ENCODE measurements around the gene TLE1.

TLE1 gene

DNA sequence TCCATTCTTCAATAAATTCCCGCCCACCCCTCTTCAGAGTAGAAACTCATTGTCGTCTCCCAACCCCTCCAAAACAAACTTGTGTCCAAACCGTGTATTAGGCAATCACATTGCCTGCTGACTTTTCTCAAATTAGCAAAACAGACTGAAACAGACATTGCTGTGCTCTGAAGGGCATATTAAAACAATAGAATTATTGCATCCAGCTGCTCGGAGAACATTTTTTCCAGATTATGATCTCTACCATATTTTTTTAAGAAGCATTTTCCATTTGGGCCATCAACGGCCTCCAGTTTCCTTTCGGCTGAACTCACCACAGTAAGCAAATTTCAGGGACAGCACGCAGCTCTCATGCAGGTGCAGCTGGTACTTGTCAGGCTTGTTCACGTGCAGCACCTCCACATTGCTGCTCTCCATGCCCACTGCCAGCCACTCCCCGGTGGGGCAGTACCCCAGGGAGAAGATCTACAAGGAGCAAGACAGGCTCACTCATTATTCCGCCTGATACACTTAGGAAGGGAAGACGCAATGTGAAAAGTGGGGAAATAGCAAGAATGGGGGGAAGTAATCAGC is 104.1 kb downstream of the TLE1 start:
- H3K4me3 ChIP-seq (ENCODE audit: low read depth, low read length), result no peak overlapping the region
- TF ChIP-seq, protein P1, sequence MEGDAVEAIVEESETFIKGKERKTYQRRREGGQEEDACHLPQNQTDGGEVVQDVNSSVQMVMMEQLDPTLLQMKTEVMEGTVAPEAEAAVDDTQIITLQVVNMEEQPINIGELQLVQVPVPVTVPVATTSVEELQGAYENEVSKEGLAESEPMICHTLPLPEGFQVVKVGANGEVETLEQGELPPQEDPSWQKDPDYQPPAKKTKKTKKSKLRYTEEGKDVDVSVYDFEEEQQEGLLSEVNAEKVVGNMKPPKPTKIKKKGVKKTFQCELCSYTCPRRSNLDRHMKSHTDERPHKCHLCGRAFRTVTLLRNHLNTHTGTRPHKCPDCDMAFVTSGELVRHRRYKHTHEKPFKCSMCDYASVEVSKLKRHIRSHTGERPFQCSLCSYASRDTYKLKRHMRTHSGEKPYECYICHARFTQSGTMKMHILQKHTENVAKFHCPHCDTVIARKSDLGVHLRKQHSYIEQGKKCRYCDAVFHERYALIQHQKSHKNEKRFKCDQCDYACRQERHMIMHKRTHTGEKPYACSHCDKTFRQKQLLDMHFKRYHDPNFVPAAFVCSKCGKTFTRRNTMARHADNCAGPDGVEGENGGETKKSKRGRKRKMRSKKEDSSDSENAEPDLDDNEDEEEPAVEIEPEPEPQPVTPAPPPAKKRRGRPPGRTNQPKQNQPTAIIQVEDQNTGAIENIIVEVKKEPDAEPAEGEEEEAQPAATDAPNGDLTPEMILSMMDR (conservative IDR thresholded peaks at IDR 0.05; ENCODE audit: low read depth, low read length), result no peak
- DNase-seq (ENCODE audit: low read depth), result peak; percentile 44

DNA sequence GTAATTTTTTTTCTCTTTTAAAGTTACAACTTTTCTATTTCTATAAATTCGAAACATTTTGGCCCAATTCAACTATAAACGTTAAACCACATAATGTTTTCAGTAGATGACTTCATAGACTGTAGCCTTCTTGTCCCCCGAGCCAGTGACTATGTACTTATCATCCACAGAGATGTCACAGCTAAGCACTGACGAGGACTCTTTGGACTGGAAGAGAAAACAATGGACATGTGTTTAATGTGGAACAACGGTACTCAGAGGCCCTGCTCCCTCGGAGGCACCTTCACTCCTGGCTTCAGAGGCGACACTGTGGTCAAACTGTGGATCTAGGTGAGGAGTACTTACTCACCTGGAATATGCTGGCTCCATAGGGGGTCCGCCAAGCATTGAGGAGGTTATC is 105.2 kb downstream of the TLE1 start:
- TF ChIP-seq, protein P1 (conservative IDR thresholded peaks at IDR 0.05; ENCODE audit: low read depth, low read length), result no peak
- no peak overlapping the region for H3K4me3 ChIP-seq (ENCODE audit: low read depth, low read length)
- no peak for DNase-seq (ENCODE audit: low read depth)

DNA sequence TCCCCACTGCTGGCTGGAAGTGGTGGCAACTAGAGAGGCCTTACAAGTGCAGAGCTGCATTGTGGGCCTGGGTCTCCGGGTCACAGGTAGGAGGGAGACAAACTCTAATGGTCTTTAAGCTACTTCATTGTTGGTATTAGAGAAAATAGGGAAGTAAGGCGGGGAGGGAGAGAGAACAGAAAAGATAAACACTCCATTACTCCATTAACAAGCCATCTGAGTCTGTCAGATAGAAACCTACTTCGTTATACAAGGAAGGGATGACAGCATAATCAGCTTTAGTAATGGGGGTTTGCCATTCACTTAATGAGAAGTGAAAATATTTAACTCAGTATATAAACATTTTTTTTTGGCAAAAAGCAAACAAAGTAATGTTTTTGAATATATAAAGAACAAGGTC is 107.4 kb downstream of the TLE1 start:
- TF ChIP-seq, protein P1 (conservative IDR thresholded peaks at IDR 0.05; ENCODE audit: low read depth, low read length), result no peak
- no peak for DNase-seq (ENCODE audit: low read depth)
- no peak overlapping the region for H3K4me3 ChIP-seq (ENCODE audit: low read depth, low read length)

DNA sequence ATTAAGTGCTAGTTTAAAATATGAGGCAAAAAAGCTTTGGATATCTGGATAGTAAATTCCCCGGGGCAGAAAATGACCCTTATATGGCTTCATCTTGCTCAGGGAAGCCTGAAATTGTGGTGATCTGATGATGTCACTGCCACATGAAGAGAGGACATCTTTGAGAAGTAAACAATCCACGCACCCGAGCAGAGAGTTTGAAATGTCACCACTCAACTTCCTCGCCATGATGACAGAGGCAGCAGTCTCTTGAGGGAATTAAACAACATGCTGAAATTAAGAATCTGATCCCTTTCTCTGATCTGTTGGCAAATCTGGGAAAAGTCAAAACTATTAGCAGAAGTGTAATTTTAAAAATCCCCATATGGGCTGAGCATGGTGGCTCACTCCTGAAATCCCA is 110.0 kb downstream of the TLE1 start:
- TF ChIP-seq, protein P1 (conservative IDR thresholded peaks at IDR 0.05; ENCODE audit: low read depth, low read length), result no peak
- no peak for DNase-seq (ENCODE audit: low read depth)
- no peak overlapping the region for H3K4me3 ChIP-seq (ENCODE audit: low read depth, low read length)

DNA sequence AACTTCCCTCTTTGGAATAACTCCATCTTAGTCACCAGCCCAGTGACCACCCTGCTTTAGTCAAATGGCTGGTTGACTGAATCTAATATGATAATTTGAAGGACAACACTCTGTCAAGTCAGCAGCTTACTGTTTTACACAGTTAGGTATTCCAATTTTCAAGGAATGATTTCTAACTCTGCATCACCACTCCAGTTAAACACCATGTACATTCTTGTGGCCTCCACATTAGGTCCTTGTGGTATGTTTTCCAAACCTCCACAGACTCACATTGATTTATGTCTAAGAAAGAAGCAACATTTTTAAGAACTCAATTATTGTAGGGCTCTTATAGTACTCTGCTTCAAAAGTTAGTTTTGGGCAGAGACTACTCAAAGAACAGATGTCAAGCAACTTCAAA is 110.7 kb downstream of the TLE1 start:
- peak; percentile 50 for DNase-seq (ENCODE audit: low read depth)

DNA sequence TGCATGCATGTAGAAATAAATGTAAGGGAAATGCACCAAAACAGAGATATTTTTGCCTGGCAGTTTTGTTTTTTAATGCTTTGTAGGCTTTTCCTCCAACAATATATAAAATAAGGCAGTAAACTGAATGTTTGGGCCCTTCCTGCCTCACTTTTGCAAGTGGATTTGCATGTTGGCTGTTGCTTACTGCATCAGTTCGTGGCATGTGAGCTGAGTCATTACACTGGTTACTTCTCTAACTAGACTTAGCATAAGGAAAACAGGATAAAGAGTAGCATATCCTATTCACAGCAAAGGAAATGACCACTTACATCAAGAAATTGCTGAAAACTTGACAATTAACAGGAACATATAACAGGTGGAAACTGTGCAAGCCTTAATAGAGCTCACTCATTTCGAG is 113.4 kb downstream of the TLE1 start:
- TF ChIP-seq, protein P1 (conservative IDR thresholded peaks at IDR 0.05; ENCODE audit: low read depth, low read length), result no peak
- H3K4me3 ChIP-seq (ENCODE audit: low read depth, low read length), result no peak overlapping the region
- DNase-seq (ENCODE audit: low read depth), result peak; percentile 51

More for the DNA sequence above, 110.7 kb downstream of the TLE1 start:
- TF ChIP-seq, protein P1 (conservative IDR thresholded peaks at IDR 0.05; ENCODE audit: low read depth, low read length), result no peak
- no peak overlapping the region for H3K4me3 ChIP-seq (ENCODE audit: low read depth, low read length)

DNA sequence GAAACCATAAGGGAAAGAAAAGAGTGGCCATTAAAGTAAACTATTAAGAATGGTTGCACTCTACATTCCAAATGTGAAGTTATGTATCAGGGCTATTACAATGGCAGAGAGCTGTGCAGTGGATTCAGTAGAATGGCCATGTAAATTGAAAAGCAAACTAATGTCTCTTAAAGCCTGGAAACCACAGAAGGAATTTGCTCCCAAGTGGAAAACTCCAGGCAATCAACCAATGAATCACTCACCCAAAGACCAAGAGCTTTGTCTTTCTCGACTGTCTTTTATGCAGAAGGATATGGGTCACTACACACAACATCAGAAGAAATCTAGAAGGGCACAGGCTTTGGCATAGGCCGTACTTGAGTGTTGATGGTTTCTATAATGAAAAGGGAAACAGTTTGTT is 114.9 kb downstream of the TLE1 start:
- no peak overlapping the region for H3K4me3 ChIP-seq (ENCODE audit: low read depth, low read length)
- TF ChIP-seq, protein P1 (conservative IDR thresholded peaks at IDR 0.05; ENCODE audit: low read depth, low read length), result no peak
- peak; percentile 30 for DNase-seq (ENCODE audit: low read depth)
